ENCODE measurements around the gene ATF3.
"Not testable (repeated sequence)": the region's sequence is repeated elsewhere in the genome, so short reads cannot be mapped to it uniquely, and the experiment has no call there.

ATF3 gene

DNA sequence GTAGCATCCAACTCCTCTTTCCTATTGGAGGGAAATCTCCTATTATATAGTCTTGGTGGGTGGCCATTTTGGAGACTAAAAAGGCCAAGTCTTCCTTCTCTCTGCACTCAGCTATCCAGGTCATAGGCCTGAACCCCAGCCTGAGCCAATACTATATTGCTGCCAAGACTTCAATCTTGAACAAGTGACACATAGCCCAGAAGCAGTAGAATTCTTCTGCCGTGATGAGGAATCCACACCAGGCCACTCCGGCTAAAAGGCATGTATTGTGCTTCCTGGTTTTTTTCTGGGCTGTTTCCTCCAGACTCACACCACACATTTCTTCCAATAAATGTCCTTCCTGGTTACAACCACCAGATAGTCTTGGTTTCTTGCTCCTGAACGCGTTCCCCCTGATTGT lies 43.0 kb downstream of the ATF3 start:
- DNase-seq (ENCODE audit: low read depth in 3 of 3), result no peak

DNA sequence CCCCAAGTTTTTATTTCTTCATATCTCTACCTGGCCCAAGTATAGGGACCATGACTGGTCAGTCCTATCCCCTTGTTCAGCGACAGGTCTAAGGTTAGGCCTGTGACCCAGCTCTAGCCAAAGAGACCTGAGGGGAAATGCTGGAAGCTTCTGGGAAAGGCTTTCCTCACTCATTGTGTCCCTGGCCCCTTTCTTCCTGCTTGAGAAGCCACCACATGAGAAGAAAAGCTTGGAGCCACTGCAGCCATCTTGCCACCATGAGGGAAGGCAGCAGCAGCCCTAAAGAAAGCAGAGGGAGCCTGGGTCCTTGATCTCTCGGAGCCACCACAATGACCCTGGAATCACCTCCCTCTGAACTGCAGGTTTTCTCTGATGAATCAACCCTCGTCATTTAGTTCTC lies 43.4 kb downstream of the ATF3 start:
- no peak for DNase-seq (ENCODE audit: low read depth in 3 of 3)

DNA sequence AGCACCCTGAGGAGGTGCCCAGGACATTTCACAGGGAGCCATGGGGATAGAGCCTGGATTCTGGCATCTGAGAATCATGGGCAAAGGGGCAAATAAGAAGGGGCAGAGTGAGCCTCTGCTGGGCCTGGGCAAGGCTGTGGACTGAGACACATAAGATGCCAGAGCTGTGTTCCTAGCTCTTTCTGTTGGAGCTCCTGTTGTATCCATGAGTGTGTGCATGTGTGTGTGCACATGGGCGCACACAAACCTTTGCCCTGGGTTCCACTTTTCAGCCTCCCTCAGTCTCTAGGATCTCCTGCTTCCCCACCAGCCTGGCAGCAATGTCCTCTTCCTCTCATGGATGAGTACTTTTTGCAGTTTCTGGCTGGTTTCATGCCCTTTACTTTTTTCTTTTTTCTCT lies 44.0 kb downstream of the ATF3 start:
- DNase-seq (ENCODE audit: low read depth in 3 of 3), result no peak

DNA sequence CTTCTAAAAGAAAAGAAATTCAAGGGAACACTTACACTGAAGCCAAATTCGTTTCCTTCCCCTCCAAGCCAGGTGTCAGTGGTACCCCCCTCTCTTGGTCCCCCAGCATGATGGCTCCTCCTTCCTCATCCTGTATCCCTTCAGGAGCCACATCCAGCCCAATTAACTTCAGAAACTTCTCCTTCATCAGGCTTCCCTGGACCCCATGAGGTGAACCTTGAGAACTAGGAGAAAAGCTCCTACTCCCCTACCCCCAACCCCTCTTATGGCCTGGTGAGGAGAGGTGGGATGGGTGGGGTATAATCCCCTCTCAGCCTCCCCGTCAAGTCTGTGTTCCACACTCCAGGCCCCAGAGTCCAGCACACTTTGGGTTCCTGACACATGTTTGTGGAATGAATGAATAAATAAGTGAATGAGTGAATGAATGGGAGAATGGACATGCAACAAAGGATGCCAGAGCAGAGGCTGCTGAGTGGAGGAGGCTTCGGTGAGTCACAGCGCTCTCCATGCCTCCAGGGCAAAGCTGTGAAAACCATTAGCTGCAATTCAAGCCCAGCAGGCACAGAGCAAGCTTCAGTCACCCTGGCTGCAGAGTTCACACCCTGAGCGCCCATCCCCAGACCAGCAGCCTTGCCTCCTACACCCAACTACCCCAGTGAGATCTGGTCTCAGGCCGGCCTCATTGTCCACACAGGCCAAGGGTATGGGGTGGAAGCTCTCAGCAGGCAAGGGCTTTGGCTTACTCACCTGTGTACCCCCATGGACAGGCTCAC lies 47.3 kb downstream of the ATF3 start:
- no peak for DNase-seq (ENCODE audit: low read depth in 3 of 3)

DNA sequence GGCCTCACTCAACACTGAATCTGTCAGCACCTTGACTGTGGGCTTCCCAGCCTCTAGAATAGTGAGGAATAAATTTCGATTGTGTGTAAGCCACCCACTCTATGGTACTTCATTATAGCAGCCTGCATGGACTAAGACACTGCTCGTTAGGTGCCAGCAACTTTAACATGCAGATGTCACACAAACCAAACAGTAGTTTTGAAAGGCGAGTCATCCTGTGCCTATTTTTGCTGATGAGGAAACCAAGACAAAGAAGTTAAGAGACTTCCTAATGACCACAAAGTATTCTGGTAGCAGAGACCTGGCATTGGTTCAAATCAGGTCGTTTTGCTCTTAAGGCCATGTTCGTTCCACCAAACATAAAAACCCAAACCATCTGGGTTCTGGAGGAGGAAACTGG lies 48.2 kb downstream of the ATF3 start:
- no peak for DNase-seq (ENCODE audit: low read depth in 3 of 3)

DNA sequence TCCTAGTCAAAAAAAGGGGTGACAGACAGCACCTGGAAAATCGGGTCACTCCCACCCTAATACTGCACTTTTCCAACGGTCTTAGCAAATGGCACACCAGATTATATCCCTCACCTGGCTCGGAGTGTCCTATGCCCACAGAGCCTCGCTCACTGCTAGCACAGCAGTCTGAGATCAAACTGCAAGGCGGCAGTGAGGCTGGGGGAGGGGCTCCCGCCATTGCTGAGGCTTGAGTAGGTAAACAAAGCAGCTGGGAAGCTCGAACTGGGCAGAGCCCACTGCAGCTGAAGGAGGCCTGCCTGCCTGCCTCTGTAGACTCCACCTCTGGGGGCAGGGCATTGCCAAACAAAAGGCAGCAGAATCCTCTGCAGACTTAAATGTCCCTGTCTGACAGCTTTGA lies 49.7 kb downstream of the ATF3 start:
- not testable (repeated sequence) for DNase-seq (ENCODE audit: low read depth in 3 of 3)

DNA sequence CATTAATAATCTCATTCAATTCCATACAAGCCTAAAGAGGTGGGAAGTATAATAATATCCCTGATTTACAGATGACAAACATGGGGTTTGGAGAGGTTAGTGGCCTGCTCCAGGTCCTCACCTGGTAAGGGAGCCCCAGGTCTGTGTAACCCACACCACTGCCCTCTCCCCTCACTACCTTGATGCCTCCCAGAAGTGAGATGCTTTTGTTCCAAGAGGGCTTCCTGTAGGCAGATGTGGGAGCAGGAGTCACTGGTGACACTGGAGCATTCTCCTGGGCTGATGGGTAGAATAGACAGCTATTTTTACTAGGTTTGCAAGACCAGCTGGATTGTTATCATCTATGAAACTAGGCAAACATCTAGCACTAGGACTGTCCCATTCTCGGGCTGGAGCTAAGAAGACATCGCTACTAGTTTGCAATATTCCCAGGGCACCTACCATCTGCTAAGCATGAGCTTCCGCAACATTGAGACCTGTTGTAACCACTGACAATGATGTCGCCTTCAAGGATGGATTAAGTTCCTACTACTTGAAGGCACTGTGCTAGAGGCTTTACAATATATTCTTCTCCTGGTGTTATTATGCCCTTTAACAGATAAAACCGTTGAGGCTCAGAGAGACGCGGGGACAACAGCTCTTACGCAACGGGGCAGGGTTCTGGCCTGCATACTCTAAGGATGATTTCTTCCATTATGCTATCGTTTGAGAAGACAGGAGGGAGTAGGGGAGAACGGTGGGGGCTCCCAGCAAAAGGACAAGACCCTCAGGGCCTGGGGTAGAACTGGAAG lies 56.0 kb downstream of the ATF3 start:
- no peak for DNase-seq (ENCODE audit: low read depth in 3 of 3)

DNA sequence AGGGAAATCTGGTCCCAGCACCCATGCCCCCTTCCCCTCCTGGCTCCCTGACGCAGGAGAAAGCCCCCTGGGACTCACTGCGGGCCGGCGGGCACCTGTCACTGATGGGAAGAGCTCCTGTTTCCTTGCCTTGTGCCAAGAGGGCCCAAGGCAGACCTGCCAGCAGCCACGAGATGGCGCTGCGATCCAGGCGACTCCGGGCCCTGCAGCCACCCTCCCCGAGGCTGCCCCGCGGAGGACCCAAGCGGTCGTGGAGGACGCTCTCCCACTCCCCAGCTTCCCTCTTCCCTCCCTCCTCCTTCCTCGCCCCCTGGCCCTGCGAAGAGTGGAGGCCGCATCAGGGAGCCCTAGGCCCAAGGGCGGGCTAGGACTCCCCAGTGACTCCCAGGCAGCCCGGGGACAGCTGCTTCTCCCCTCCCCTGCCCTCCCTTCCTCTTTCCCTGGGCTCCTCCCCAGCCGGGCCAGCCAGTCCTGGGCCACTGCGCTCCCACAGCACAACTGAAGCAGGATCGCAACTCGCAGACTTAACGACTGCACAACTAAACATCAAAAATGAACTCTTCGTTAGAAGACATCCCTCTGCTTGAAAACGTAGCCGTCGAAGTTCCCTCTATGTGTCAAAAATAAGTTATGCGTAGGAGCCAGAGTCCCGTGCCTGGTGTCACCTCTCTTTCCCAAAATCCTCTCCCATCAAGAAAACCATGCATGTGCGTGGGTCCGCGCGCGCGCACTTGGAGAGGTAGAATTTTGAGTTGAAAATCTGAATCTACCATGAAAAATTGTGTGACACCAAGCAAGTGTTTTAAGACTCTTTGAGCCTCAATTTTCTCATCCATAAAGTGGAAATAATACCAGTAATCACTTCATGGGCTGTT lies 56.9 kb downstream of the ATF3 start:
- peak; percentile 64 to 82 (median 76) for DNase-seq (ENCODE audit: low read depth in 3 of 3)

DNA sequence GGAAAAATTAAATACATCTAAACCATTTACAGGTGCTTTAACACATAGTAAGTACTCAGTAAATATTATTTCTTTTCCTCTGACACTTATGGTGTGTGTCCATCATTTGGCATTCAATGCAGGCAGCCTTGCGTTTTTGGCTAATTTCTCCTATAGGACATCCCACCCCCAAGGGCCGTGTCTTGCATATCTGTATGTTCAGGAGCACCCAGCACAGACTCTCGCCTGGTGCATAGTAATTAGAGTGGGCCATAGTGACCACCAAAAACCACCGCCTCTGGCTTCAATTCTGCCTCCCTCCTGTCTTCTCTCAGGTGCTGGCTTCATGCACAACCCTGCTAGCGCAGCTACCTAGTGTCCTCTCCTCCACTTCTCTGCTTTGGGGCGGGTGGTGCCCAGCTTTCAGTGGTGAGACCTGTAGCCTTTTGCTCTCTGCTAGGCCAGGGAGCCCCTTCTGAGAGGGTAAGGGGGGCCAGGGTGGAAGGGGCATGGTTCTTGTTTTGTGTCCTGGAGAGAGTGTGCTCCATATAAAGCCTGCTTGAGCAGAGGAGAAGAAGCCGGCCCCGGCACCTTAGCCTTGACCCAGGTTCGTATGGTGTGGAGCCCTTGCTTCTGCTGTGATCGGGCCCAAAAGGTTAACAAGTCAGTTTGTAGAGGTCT lies 57.7 kb downstream of the ATF3 start:
- no peak for DNase-seq (ENCODE audit: low read depth in 3 of 3)

DNA sequence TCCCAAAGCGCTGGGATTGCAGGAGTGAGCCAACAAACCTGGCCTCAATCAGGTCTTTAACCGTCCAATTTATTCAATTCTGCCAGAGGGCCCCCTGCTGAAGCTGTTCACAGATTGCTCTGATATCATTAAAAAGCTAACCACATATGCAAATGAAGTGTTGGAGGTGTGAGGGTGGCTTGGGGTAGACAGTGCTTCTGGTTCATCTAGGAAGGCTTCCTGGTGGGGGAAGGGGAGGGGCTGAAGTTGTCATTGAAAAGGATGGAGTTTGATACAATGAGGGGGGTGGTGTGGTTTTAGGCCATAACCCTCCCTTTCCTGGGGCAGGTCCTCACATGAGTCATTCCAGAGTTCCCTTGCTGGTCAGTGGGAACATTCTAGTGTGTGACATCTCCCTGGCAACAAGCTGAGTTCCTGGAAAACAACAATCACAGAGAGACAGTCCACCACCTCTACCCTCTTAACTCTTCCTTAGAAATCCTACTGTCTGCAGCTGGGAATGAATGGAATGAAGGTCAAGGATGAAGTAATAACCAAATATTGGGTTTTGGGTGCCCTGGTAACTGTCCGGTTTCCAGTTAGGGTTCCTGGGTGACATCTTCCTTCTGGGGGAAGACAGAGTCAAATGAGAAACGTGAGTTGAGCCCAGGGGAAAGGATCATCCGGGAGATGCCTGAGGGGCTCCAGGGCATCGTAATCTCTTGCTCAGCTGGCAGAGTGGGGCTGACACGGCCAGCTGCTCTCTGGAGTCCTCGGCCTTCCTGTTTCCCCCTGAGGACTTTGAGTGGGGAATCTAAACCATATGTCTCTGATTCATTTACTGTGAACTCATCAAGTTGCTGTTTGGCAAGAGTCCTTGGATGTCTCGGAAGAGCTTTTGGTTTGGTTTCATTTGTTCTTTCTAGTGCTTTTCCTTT lies 58.9 kb downstream of the ATF3 start:
- no peak for DNase-seq (ENCODE audit: low read depth in 3 of 3)

DNA sequence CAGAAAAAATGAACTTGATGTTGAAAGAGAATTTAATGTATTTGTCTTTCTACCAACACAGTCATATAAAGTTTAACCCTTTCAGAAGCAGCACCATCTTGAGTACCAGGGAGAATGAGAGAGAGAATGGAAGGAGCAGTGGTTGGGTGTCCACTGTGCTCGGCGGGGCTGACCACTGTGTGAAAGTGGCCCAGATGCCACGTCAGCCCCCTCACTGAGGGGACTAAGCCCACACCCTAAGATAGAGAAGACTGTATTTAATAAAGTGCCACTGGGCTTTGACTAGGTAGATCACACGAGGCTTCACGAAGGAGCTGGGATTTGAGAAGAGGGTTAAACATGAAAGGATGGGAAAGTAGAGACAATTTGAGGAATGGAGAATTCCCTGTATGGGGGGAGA lies 59.9 kb downstream of the ATF3 start:
- no peak for DNase-seq (ENCODE audit: low read depth in 3 of 3)

DNA sequence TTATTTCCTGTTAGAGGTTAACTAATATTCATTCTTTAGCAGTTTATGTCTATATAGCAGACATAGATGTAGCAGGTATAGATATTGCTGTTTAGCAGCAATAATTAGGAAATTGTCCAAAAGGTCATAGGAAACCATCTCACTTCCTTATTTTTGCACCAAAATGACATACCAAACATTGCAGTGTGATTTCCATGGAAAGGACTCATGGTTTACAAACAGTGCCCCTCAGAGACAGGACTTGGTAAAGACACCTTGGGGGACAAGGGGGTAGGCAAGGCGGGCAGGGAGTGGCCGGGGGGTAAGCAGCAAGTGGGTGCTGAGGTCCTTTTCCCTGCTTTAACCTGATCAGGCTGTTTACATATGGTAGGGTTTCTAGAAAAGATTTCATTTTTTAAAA lies 60.5 kb downstream of the ATF3 start:
- no peak for DNase-seq (ENCODE audit: low read depth in 3 of 3)

DNA sequence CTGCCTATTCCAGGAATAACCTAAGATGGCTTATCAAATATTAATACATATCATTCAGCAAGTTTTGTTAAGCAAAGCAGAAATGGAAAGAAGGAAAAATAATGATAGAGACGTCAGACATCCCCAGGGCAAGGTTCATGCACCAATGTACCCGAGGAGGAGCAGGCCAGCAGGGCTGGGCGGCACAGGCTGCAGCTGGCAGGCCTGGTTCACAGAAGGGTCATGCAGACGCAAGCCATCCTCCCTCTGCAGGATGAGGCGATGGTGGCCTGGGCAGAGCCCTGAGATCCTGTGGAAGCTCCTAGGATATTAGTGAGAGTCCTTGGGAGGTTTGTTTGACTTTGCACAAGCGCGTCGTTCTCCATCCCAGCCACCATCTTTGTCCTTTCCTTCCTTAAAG lies 61.0 kb downstream of the ATF3 start:
- no peak for DNase-seq (ENCODE audit: low read depth in 3 of 3)

DNA sequence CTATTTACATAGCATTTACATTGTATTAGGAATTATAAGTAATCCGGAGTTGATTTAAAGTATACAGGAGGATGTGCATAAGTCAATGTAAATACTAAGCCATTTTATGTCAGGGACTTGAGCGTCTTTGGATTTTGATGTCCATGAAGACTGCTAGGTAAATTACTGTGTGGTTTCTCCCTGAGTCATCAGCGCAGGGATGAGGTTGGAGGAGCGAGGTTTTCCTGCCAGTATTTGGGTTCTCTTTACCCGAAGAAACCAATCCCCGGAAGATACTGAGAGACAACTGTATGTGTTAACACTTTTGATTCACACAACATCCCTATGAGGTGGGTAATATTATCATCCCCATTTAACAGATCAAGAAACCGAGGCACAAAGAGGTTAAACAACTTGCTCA lies 61.7 kb downstream of the ATF3 start:
- no peak for DNase-seq (ENCODE audit: low read depth in 3 of 3)
